HG03064 (cell line): ENCODE data around the gene PDE4C.

Experiments
- ATAC-seq: cut with Tn5 transposase; IDR thresholded peaks from one replicate; pipeline ENCODE4 v1.9.1; 2021; ENCODE audit warnings: low read depth; ENCODE audit not compliant: unreplicated experiment

Gene PDE4C

GRCh38 chr19:18225702-18226468, at the start of gene PDE4C:
Gene PDE4C (minus strand): TSS chr19:18226438. CDS start chr19:18226415, 23 bp downstream.
- no peak for ATAC-seq

GRCh38 chr19:18274781-18275356, 48.6 kb upstream of the PDE4C start:
- ATAC-seq, result no peak

- ATAC-seq, result no peak
Measured at GRCh38 chr19:18274219-18274780, 48.1 kb upstream of the PDE4C start, which contains the start of gene IQCN. Gene IQCN (minus strand): TSS chr19:18274452. CDS start chr19:18269478, 4,974 bp downstream.

- ATAC-seq, result no peak
Measured at GRCh38 chr19:18273561-18274218, 47.5 kb upstream of the PDE4C start.

GRCh38 chr19:18271433-18271841, 45.2 kb upstream of the PDE4C start:
- ATAC-seq, result no peak

GRCh38 chr19:18270326-18270725, 44.1 kb upstream of the PDE4C start:
- ATAC-seq, result no peak

GRCh38 chr19:18269070-18269723, 43.0 kb upstream of the PDE4C start:
- no peak for ATAC-seq

- ATAC-seq, result no peak
Measured at GRCh38 chr19:18266771-18267686, 40.8 kb upstream of the PDE4C start.

GRCh38 chr19:18265582-18265981, 39.3 kb upstream of the PDE4C start:
- ATAC-seq, result no peak

GRCh38 chr19:18264971-18265540, 38.8 kb upstream of the PDE4C start:
- no peak for ATAC-seq

- ATAC-seq, result no peak
Measured at GRCh38 chr19:18264137-18264854, 38.1 kb upstream of the PDE4C start.

- no peak for ATAC-seq
Measured at GRCh38 chr19:18263324-18264136, 37.3 kb upstream of the PDE4C start.

GRCh38 chr19:18262917-18263316, 36.7 kb upstream of the PDE4C start:
- ATAC-seq, result no peak

GRCh38 chr19:18262144-18262543, 35.9 kb upstream of the PDE4C start:
- no peak for ATAC-seq

GRCh38 chr19:18261474-18261873, 35.2 kb upstream of the PDE4C start:
- no peak for ATAC-seq

- ATAC-seq, result no peak
Measured at GRCh38 chr19:18259893-18260292, 33.7 kb upstream of the PDE4C start.

- no peak for ATAC-seq
Measured at GRCh38 chr19:18257503-18258470, 31.5 kb upstream of the PDE4C start.
